Ishikawa (cell line): ENCODE results near the gene CHN1.

ENCODE experiments used
- CREB1 ChIP-seq: IDR thresholded peaks from 2 replicates; pipeline ENCODE4 v1.6.1; 2012; ENCODE audit warnings: low read depth
- EGR1 ChIP-seq: IDR thresholded peaks from 2 replicates; pipeline ENCODE4 v1.6.1; 2012
- EP300 ChIP-seq: IDR thresholded peaks from 2 replicates; pipeline ENCODE4 v1.6.1; 2012; ENCODE audit warnings: borderline replicate concordance
- MAX ChIP-seq: IDR thresholded peaks from 2 replicates; pipeline ENCODE4 v1.6.1; 2012
- RAD21 ChIP-seq: IDR thresholded peaks from 2 replicates; pipeline ENCODE4 v1.6.1; 2012; ENCODE audit warnings: low read depth
- REST ChIP-seq: IDR thresholded peaks from 2 replicates; pipeline ENCODE4 v1.6.1; 2012; ENCODE audit warnings: low read depth, mild to moderate bottlenecking
- USF1 ChIP-seq: IDR thresholded peaks from 2 replicates; pipeline ENCODE4 v1.6.1; 2012

- TF ChIP-seq RAD21: no peak
- TF ChIP-seq USF1: no peak
- TF ChIP-seq EGR1: no peak
- TF ChIP-seq MAX: no peak
- TF ChIP-seq EP300: no peak
- no peak for TF ChIP-seq CREB1
- TF ChIP-seq REST: no peak
Measured at GRCh38 chr2:174836995-174837390, 168.2 kb downstream of the CHN1 start.
